ENCODE measurements around the gene NUDT16L1. TPM values are rescaled to one million over a fixed set of nuclear protein-coding genes. Genes with fewer than 3 reads are reported as not detected.

Gene NUDT16L1
- total RNA-seq, 1 experiment from 2014 or later = 32.6 TPM

- intact Hi-C loops (cut with micrococcal nuclease; ENCODE audit: unreplicated experiment) = no loop called here
- no peaks in the 10 kb centered on the region for H3K9me3 Mint-ChIP-seq (ENCODE audit: low read depth, unreplicated experiment)
- BruUV-seq (replicated peaks) = no TSS peak
- no peaks in the 10 kb centered on the region for H3K27me3 Mint-ChIP-seq (ENCODE audit: unreplicated experiment)
- TF ChIP-seq, protein P1, sequence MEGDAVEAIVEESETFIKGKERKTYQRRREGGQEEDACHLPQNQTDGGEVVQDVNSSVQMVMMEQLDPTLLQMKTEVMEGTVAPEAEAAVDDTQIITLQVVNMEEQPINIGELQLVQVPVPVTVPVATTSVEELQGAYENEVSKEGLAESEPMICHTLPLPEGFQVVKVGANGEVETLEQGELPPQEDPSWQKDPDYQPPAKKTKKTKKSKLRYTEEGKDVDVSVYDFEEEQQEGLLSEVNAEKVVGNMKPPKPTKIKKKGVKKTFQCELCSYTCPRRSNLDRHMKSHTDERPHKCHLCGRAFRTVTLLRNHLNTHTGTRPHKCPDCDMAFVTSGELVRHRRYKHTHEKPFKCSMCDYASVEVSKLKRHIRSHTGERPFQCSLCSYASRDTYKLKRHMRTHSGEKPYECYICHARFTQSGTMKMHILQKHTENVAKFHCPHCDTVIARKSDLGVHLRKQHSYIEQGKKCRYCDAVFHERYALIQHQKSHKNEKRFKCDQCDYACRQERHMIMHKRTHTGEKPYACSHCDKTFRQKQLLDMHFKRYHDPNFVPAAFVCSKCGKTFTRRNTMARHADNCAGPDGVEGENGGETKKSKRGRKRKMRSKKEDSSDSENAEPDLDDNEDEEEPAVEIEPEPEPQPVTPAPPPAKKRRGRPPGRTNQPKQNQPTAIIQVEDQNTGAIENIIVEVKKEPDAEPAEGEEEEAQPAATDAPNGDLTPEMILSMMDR (IDR thresholded peaks at IDR 0.05; ENCODE audit: unreplicated experiment) = no peak
- H3K4me3 Mint-ChIP-seq (ENCODE audit: low read depth, unreplicated experiment) = no peak overlapping the region
- CTCF ChIA-PET = no interaction called here
- H3K27ac Mint-ChIP-seq (ENCODE audit: unreplicated experiment) = no peak overlapping the region
- H3K36me3 Mint-ChIP-seq (ENCODE audit: insufficient read depth, unreplicated experiment) = peaks cover 25% of the 10 kb centered on the region
- peaks cover 13% of the 10 kb centered on the region for H3K4me1 Mint-ChIP-seq (ENCODE audit: low read depth, unreplicated experiment)
- no peak for DNase-seq
These were observed 11.6 kb downstream of the NUDT16L1 start for GRCh38 chr16:4704913-4705312.

DNA sequence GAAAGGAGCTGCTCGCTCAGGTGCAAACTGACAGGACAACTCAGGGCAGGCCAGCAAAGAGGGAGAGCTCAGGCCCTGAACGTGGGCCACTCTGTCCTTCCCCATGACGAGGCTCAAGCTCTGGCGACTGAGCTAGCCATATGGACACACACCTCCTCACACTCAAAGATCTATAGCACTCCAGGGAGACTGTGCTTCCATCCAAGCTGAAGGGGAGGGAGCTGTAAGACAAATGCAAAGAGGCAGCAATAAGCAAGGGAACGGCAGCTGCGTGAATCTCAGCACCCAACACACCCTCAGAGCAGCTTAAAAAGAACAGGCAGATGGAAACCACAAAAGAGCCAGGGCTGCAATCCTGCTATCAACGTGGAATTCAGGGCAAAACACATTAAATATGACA is 13.5 kb downstream of the NUDT16L1 start:
- no TSS peak for BruUV-seq (replicated peaks)
- intact Hi-C loops (cut with micrococcal nuclease; ENCODE audit: unreplicated experiment) = no loop called here
- Mint-ChIP-seq H3K9me3 (ENCODE audit: low read depth, unreplicated experiment) (no peaks in the 10 kb centered on the region), H3K36me3 (ENCODE audit: insufficient read depth, unreplicated experiment) (peaks cover 31% of the 10 kb centered on the region), H3K4me3 (ENCODE audit: low read depth, unreplicated experiment) (no peak overlapping the region), H3K27me3 (ENCODE audit: unreplicated experiment) (no peaks in the 10 kb centered on the region), H3K27ac (ENCODE audit: unreplicated experiment) (no peak overlapping the region), H3K4me1 (ENCODE audit: low read depth, unreplicated experiment) (peaks cover 13% of the 10 kb centered on the region)
- CTCF ChIA-PET = no interaction called here
- DNase-seq = no peak
- TF ChIP-seq, protein P1 (IDR thresholded peaks at IDR 0.05; ENCODE audit: unreplicated experiment) = no peak

GRCh38 chr16:4709481-4709880 is 16.1 kb downstream of the NUDT16L1 start:
- no TSS peak for BruUV-seq (replicated peaks)
- Mint-ChIP-seq H3K36me3 (ENCODE audit: insufficient read depth, unreplicated experiment) (peaks cover 42% of the 10 kb centered on the region), H3K27ac (ENCODE audit: unreplicated experiment) (no peak overlapping the region), H3K4me3 (ENCODE audit: low read depth, unreplicated experiment) (no peak overlapping the region), H3K27me3 (ENCODE audit: unreplicated experiment) (no peaks in the 10 kb centered on the region), H3K9me3 (ENCODE audit: low read depth, unreplicated experiment) (no peaks in the 10 kb centered on the region), H3K4me1 (ENCODE audit: low read depth, unreplicated experiment) (no peaks in the 10 kb centered on the region)
- CTCF ChIA-PET = no interaction called here
- intact Hi-C loops (cut with micrococcal nuclease; ENCODE audit: unreplicated experiment) = no loop called here
- TF ChIP-seq, protein P1 (IDR thresholded peaks at IDR 0.05; ENCODE audit: unreplicated experiment) = no peak
- no peak for DNase-seq

- Mint-ChIP-seq H3K9me3 (ENCODE audit: low read depth, unreplicated experiment) (no peaks in the 10 kb centered on the region), H3K36me3 (ENCODE audit: insufficient read depth, unreplicated experiment) (peaks cover 47% of the 10 kb centered on the region), H3K27me3 (ENCODE audit: unreplicated experiment) (no peaks in the 10 kb centered on the region), H3K4me1 (ENCODE audit: low read depth, unreplicated experiment) (no peaks in the 10 kb centered on the region), H3K27ac (ENCODE audit: unreplicated experiment) (no peak overlapping the region), H3K4me3 (ENCODE audit: low read depth, unreplicated experiment) (no peak overlapping the region)
- no TSS peak for BruUV-seq (replicated peaks)
- CTCF ChIA-PET = no interaction called here
- intact Hi-C loops (cut with micrococcal nuclease; ENCODE audit: unreplicated experiment) = loop anchor here (10.0 kb wide), 1 partner anchor 311 kb away; no protein-coding TSS in a partner anchor
- DNase-seq = no peak
- TF ChIP-seq, protein P1 (IDR thresholded peaks at IDR 0.05; ENCODE audit: unreplicated experiment) = no peak
These were observed 20.5 kb downstream of the NUDT16L1 start for GRCh38 chr16:4713663-4714501.

Data from Calu3 (cell line).